Endothelial cell of hepatic sinusoid (primary cell): ENCODE data around the gene C19orf18.
"Not testable (repeated sequence)": the region's sequence is repeated elsewhere in the genome, so short reads cannot be mapped to it uniquely, and the experiment has no call there.

Source experiments
- in situ Hi-C: cut with HindIII; loops from 2 replicates; pipeline ENCODE4 v1.10.0; 2017; ENCODE audit warnings: low sequenced_read_pairs

The C19orf18 gene

DNA sequence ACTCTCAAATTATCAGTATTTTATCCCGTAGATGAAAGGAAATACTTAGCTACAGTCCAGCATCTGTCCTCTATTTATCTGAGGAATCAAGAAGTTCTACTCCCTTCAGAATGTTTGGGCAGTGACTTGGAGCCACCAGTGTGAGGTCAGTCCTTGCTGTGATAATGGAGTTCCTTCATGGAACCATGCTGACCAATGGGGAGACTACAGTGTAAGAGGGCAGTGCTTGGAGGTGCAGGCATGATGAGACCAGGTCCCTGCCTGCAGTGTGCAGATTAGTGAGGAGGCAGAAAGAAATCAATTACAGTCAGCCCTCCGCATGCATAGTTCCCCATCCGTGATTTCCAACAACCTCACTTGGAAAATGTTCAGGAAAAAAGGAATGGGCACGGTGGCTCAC, at the start of gene C19orf18:
Gene C19orf18, minus strand, starts transcription at position 101 of the 400 bp plus-strand sequence. CDS start 102 bp downstream, outside the sequence.
- in situ Hi-C loops = no loop called here

DNA sequence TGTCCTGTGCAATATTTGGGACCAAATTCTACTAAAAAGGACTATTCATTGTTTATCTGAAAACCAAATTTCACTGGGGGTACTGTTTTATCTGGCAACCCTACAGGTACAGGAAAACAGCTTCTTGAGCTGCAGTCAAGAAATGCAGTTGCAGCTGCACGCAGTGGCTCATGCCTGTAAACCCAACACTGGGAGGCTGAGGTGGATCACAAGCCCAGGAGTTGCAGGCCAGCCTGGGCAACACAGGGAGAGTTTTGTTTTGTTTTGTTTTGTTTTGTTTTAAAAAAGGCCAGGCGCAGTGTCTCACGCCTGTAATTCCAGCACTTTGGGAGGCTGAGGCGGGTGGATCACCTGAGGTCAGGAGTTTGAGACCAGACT, 47.9 kb upstream of the C19orf18 start:
- in situ Hi-C loops = no loop called here

DNA sequence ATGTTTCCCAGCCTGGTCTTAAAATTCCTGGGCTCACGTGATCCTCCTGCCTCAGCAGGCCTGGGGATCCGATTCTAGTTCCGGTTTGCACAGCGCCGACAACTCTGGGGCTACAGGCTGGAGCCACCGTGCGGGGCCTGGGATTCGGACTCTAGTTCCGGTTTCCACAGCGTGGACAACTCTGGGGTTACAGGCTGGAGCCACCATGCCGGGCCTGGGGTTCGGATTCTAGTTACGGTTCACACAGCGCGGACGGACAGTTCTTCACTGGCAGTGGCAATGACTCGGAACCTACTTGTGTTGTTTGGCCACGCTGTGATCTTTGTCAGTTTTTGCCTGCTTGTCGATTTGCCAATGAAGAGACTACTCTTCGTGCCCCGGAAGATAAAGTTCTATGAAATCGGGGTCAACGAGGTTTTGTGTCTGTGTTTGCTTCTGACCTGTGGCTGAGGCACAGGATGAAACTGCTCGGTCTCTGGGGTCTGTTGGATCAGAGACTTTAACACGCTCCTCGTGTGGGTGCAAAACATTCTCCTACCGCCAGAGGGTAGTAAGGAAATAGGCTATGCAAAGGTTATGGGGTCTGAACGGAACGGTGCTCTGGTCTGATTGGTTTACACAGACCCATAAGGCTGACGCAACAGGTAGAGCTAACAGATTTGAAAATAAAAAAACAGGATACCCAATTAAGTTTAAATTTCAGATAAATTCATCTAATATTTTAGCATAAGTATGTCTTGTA, 47.4 kb upstream of the C19orf18 start:
- in situ Hi-C loops = no loop called here

DNA sequence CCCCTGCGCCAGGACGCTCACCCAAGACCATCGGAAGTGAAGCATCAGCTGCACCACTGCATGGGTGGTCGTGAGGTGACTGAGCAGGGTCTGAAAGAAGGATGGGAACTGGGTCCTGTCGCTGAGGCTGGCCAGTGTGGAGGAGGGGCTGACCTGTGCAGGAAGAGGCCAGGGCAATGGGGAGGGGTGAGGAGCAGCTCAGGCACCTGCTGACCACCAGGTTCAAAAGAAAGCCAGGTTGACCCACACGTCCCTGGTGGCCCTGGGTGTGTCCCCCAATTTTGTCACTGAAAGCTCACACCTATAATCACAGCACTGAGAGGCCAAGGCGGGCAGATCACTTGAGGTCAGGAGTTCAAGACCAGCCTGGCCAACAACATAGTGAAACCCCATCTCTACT, 45.8 kb upstream of the C19orf18 start:
- in situ Hi-C loops = no loop called here

DNA sequence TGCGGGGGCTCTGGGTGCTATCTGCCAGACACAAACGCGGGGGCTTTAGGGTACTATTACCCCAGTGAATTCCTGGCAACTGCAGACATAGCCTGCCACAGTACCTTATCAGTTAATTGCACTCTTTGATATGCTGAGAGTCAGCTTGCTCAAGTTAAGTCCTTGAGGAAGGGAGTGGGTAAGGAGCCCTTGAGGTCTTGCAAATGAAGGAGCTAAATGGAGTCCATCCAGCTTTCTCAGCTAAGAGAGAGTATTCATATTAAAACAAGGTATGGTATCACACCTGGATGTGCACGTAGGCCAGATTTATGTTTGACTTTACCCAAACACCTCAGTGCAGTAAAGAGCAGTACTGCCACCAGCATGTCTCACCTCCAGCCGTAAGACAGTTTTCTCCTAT, 39.8 kb upstream of the C19orf18 start:
- in situ Hi-C loops = no loop called here

DNA sequence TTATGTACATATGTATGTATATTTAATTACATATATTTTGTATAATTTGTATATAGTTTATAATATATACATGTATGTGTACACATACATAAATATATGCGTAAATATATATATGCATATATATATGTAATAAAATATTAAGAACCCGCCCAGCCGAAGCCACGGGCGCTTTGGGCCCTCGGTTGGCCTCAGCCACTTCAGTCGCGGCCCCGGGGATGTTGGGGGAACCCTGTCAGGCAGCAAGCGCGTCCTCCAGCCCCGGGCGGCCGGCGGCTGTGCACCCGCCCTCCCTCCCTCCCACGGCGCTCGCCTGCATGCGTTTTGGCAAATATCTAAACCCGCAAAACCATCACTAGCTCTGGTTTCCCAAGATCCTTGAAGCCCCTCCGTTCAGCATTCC, 36.2 kb upstream of the C19orf18 start:
- in situ Hi-C loops = no loop called here

DNA sequence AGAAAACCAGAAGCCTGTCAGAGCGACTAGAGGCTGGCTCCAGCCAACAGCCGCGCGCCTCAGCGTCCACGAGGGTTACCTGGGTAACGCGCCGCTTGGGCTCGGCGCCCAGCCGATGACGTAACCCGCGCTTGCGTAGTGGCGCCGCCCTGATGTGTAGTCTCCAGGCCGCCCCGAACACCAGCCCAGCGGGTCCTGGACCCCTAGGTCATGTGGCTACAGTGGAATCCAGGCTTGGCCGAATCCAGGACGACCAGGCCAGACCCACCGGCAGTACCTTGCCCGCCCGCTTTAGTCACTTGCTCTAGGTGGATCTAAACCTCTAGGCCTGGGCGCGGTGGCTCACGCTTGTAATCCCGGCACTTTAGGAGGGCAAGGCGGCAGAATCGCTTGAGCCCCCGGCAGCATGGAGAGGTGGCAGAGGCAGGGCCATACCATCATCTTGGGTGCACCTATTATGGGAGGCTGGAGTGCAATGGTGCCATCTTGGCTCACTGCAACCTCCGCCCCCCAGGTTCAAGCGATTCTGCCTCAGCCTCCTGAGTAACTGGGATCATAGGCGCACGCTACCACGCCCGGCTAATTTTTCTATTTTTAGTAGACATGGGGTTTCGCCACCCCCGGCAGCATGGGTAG, 35.5 kb upstream of the C19orf18 start:
- in situ Hi-C loops = no loop called here

DNA sequence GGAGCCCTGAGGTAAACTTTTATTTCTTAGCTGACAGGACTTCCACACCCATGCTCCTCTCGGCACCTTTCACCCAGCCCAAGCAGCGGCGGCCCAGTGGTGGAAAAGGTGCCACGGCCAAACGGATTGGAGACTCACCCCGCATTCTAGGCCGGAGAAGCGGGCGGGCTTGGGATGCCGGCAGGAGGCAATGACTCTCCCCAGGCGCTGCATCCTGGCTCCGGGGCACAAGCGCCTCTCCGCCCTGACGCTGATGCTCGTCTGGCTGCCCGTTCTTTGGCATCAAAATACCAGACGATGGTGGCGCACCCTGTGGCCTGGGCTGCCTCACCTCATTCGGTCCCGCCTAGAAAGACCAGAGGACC, 34.9 kb upstream of the C19orf18 start:
- in situ Hi-C loops = no loop called here

DNA sequence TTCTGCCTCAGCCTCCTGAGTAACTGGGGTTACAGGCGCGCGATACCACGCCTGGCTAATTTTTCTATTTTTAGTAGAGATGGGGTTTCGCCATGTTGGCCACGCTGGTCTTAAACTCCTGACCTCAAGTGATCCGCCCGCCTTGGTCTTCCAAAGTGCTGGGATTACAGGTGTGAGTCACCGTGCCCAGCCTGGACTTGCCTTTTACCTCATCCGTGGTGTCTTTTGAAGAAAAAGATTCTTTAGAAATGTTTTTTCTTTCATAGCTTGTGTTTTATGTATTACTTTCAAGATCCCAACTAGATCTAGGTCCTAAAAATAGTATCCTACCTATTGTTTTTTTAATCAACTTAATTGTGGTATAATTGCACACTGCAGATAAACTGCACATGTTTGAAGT, 34.5 kb upstream of the C19orf18 start:
- in situ Hi-C loops = not testable (repeated sequence)

DNA sequence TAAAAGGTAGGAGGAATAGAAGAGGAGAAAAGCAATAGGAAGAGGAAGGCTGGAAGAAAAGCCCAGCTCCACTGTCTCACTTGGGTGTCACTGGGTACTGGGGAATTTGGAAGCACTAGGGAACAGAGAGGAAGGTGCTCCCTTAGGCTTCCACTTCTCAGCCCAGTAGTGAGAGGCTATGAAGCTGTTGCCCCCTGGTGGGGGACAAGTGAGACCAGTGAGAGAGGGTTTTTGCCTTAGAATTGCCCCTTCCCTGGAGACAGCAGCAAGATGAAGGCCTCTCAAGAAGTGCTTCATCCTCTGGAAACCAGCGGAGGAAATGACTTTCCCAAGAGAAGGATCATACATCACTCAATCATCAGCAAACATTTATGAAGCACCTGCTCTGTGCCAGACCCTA, 33.0 kb upstream of the C19orf18 start:
- in situ Hi-C loops = no loop called here

DNA sequence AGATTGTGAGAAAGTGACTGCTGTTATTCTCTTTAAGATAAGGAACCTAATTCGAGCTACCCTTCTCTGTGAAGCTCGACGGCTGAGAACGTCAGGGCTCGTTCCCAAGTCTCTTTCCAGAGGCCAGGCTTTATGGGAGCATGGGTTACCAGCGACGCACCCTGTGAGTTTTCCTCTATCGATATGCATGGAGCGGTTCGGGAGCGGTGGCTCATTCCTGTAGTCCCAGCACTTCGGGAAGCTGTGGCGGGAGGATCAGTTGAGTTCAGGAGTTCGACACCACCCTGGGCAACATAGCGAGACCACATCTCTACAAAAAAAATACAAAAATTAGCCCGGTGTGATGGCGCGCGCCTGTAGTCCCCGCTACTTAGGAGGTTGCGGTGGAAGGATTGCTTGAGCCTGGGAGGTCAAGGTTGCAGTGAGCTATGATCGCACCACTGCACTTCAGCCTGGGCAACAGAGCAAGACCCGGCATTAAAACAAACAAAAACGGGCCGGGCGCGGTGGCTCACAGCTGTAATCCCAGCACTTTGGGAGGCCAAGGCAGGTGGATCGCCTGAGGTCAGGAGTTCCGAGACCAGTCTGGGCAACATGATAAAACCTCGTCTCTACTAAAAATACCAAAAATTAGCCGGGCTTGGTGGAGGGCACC, 29.0 kb upstream of the C19orf18 start:
- in situ Hi-C loops = no loop called here

DNA sequence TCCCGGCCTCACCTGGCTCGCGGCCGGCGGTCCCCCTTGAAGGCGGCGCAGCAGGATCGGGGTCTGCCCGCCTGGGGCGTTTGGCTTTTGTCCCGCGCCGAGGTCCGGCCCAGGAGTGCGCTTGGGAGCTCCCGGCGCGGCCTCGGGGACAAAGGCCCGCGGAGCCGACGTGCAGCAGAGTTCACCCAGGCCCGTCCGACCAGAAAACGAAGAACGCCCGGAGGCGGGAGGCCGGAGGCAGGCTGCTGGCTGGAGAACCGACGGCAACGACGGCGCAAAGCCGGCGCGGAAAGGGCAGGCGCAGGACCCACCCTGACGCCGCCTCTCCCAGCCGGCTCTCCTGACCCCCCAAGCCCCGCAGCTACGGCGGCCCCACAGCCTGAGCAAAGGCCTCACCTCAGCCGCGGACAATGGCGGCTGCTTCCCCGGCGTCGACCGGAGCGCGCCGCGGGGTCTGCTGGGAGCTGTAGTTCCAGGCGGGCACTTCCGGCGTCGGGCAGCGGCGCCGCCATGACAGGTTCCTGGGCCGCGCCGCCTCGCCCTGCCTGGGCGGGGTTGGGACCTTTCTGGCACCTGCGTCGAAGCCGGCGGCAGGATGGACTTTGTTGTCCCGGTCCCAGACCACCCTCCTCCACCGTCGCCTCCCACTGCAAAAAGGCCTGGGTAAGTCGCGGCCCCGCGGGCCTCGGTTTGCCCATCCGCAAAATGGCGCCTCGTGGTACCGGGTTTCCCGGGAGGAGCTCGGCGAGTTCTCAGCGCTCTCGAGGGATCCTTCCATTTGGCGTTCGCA, 28.2 kb upstream of the C19orf18 start, which contains the start of gene ZNF606:
Gene ZNF606, minus strand, starts transcription at position 437 of the 790 bp plus-strand sequence. CDS start 1,501 bp downstream, outside the sequence.
- in situ Hi-C loops = no loop called here

DNA sequence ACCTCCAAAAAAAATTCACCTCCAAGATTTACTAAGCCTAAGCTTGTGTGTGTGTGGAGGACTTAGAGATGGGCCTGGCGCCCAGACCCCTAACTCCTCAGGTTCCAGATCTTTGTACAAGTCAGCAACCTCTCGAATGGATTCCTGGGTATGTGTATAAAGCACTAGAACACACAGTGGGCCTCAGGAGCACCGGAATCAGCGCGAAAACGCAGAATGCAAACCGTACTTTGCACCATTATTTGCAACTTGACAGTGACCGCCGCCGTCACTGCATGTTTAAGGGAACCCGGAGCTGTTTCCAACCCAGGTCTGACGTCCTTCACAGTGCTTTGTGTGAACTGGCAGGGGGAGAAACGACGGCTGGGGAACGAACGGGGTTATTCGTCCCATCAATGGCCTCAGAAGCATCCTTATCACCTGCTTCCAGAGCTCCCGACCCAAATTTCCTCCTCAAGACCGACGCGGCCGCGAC, 27.6 kb upstream of the C19orf18 start:
- in situ Hi-C loops = no loop called here

DNA sequence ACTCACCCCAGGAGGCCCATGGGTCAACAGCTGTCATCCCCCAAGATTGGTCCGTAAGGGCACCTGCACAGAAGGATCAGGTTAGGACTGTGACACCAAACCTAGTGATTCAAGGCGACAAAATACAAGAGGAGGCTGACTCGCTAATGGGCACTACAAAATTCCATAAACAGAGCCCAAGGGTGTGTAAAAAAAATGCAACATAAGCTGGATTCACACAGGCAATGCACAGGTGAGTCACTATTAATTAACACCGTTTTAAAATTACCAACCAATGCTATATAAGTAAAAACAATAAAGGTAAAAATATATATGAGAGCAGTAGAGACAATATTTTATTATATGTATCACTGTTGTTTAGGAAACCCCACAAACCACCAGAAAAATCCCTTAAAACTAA, 26.3 kb upstream of the C19orf18 start:
- in situ Hi-C loops = no loop called here

DNA sequence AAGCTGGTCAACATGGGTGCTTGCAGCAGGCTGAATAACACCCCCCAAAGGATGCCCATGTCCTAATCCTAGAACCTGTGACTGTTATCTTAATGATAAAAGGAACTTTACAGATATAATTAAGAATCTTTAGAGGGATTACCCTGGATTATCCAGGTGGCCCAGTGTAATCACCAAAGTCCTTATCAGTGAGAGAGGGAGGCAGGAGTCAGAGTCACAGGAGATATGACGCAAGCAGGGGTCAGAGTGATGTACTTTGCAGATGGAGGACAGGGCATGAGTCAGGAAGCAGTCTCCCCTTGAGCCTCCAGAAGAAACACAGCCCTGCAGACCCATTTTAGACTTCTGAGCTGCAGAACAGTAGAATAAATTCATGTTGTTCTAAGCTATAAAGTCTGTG, 18.5 kb upstream of the C19orf18 start:
- in situ Hi-C loops = no loop called here

DNA sequence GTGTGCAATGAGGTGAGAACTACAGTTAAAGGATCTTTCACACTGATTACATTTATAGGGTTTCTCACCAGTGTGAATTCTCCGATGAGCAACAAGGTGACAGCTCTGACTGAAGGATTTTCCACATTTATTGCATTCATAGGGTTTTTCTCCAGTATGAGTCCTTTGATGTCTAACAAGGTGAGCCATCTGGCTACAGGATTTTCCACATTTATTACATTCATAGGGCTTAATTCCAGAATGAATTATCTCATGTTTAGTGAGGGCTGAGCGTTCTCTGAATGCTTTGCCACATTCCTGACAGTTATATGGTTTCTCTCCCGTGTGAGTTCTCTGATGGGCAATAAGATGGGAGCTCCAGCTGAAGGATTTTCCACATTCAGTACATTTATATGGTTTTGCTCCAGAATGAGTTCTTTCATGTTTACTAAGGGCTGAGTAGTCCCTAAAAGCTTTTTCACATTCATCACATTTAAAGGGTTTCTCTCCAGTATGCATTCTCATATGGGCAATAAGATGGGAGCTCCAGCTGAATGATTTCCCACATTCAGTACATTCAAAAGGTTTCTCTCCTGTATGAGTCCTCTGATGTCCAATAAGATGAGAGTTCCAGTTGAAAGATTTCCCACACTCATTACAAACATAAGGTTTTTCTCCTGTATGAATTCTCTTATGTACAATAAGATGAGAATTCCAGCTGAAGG, 4.4 kb upstream of the C19orf18 start:
- in situ Hi-C loops = no loop called here

DNA sequence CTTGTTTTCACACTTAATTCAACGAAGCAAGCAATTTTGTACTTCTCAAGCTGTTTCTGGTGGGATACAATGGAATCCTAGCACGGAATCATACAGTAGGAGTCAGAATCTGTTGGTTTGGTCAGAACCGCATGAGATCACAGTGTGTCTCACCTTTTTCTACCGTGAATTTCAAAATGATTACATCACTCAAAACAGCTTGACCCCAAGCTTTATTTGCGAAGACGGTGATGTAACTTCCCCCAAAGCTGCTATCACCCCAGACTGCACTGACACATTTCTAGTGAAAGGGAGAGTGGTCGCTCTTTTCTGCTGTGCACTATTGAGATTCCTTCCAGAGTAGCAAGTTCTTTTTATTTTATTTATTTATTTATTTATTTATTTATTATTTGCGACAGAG, 9.6 kb downstream of the C19orf18 start:
- in situ Hi-C loops = no loop called here

DNA sequence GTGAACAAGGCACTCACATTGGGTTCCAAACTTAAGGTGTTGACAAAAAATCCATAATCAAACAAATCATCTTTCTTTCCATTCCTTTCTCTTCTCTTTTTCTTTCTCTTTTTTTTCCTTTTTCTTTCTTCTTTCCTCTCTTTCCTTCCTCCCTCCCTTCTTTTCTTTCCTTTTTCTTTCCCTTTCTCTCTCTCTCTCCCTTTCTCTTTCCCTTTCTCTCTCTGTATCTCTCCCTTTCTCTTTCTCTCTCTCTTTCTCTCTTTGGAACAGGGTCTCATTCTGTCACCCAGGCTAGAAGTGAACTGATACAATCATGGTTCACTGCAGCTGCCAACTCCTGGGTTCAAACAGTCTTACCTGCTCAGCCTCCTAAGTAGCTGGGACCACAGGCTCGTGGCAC, 12.5 kb downstream of the C19orf18 start:
- in situ Hi-C loops = no loop called here

DNA sequence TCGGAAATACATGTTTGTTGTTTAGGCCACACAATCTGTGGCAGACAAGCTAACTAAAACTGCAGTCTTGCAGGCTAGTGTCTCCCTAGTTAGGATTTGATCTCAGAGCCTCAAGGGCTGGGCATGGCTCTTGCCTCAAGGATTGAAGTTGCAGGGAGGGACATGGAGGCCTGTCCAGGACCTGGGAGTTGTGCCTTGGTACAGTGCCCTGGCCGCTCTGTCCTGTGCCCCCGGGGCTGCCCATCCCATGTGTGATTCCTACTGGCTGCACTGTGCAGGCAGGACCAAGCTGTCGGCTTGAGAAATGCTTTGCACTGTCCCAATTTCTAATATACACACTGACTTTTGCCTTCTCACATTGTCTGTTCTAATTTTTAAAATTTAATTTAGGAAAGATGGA, 19.3 kb downstream of the C19orf18 start:
- in situ Hi-C loops = no loop called here

DNA sequence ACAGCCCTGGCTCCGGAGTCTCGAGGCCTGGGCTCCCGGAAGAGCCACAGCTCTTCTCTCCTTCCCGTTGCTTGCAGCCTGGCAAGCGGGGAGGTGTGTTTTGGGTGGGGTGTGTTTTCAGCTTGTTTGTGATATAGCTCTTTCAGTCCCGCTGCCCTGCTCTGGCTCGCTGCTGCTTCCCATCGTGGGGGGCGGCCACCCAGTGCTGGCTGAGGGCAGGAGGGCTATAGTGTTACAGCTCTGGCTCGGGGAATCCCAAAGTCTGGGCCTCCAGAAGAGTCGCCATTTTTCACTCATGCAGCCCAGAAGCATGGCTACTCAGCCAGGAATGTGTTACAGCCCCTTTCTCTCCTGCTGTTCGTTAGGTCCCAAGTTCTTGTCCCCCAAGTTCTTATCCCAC, 24.6 kb downstream of the C19orf18 start:
- in situ Hi-C loops = no loop called here

DNA sequence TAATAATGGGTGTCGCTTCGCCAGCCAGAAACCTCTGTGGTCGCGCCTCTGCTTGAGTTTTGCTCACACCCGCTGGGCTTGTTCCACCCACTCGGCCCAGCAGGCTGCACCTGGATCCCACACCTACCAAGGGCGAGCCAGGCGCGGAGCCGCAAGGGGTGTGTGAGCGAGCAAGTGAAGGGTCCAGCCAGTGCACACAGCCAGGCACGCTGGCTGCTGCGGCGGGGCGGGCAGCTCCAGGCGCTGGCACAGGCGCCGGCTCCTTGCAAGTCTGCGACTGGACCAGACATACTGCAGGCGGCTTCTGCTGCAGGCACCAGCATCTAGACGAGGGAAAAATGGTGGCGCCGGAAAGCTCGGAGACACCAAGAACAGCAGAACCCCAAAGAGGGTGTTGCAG, 25.0 kb downstream of the C19orf18 start:
- in situ Hi-C loops = no loop called here
